Cerebellar cortex (tissue), 1 donor: ENCODE data around the gene KCTD12.
"Not testable (repeated sequence)": the region's sequence is repeated elsewhere in the genome, so short reads cannot be mapped to it uniquely, and the experiment has no call there.

Source experiments
- DNase-seq: peaks from one replicate; pipeline ENCODE4 v3.0.0-alpha.2; 2015; ENCODE audit warnings: low spot score

KCTD12 gene

GRCh38 chr13:76886292-76887075 lies at the start of gene KCTD12:
Gene KCTD12, minus strand, starts transcription at chr13:76886405. Its CDS starts 257 bp downstream, at chr13:76886148.
- peak; percentile 48 for DNase-seq

- DNase-seq, result peak; percentile 32
These were observed 48.5 kb upstream of the KCTD12 start for GRCh38 chr13:76934671-76935070.

- DNase-seq, result no peak
These were observed 45.9 kb upstream of the KCTD12 start for GRCh38 chr13:76932076-76932475.

- DNase-seq, result no peak
These were observed 43.7 kb upstream of the KCTD12 start for GRCh38 chr13:76929851-76930374.

- no peak for DNase-seq
These were observed 43.1 kb upstream of the KCTD12 start for GRCh38 chr13:76929320-76929719.

- DNase-seq, result no peak
These were observed 42.3 kb upstream of the KCTD12 start for GRCh38 chr13:76928456-76928855.

GRCh38 chr13:76927955-76928354 lies 41.8 kb upstream of the KCTD12 start:
- DNase-seq, result no peak

GRCh38 chr13:76925115-76925514 lies 38.9 kb upstream of the KCTD12 start:
- DNase-seq, result no peak

- no peak for DNase-seq
These were observed 35.3 kb upstream of the KCTD12 start for GRCh38 chr13:76921516-76921915.

- not testable (repeated sequence) for DNase-seq
These were observed 31.7 kb upstream of the KCTD12 start for GRCh38 chr13:76917755-76918481.

- no peak for DNase-seq
These were observed 30.9 kb upstream of the KCTD12 start for GRCh38 chr13:76917095-76917494.

GRCh38 chr13:76913898-76914297 lies 27.7 kb upstream of the KCTD12 start:
- no peak for DNase-seq

GRCh38 chr13:76912476-76912875 lies 26.3 kb upstream of the KCTD12 start:
- no peak for DNase-seq

- no peak for DNase-seq
These were observed 18.3 kb upstream of the KCTD12 start for GRCh38 chr13:76904507-76904906.

- DNase-seq, result peak; percentile 82
These were observed 17.4 kb upstream of the KCTD12 start for GRCh38 chr13:76903544-76904162.

GRCh38 chr13:76899066-76899465 lies 12.9 kb upstream of the KCTD12 start:
- not testable (repeated sequence) for DNase-seq

GRCh38 chr13:76897171-76897570 lies 11.0 kb upstream of the KCTD12 start:
- not testable (repeated sequence) for DNase-seq

- no peak for DNase-seq
These were observed 8.4 kb upstream of the KCTD12 start for GRCh38 chr13:76894401-76895110.

GRCh38 chr13:76892488-76892887 lies 6.3 kb upstream of the KCTD12 start:
- DNase-seq, result no peak

- DNase-seq, result no peak
These were observed 3.8 kb upstream of the KCTD12 start for GRCh38 chr13:76890021-76890420.

GRCh38 chr13:76889254-76889653 lies 3.0 kb upstream of the KCTD12 start:
- DNase-seq, result no peak

GRCh38 chr13:76888421-76888820 lies 2.2 kb upstream of the KCTD12 start:
- no peak for DNase-seq
